Measurements from ENCODE around the gene WDFY4.

WDFY4 gene

DNA sequence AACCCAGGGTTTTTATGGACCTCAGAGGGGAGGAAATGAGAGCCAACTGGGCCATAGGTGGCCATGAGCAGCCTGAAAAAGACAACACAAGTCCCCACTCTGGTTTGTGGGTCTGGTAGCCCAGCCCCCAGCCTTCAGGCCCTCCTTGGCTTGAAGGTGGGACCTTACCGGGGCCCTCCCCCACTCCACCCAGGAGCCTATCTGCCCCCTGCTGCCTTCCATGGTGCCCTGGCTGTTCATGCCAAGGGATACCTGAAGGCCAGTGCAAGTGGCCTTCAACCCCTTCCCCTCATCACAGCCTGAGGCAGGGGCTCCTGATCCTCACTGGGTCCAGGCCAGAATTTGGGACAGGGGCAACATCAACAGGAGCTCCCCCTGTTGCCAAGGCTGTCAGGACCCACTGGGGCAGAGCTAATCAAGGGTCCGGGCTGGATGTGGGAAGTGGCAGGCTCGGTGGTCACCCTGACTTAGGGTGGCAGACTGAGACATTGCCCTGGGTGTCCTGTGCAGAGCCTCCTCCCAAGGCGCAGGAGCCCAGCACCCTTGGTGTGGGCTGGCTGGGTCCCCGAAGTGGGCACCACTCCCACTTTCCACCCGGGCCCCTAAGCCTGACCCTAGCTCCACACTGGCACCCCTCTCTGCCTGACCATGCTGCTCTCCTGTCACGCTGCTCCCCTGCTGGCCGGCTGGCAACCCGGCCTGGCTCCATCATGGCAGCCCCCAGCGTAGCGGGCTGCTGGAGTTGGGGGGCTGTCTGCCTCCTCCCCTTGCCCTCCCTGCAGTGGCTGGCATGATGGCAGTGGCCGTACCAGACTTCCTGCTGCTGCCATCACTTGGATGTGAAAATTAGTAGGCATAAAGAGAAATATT is 6.4 kb downstream of the WDFY4 start:
- no peak for DNase-seq (ENCODE audit: low read depth)

DNA sequence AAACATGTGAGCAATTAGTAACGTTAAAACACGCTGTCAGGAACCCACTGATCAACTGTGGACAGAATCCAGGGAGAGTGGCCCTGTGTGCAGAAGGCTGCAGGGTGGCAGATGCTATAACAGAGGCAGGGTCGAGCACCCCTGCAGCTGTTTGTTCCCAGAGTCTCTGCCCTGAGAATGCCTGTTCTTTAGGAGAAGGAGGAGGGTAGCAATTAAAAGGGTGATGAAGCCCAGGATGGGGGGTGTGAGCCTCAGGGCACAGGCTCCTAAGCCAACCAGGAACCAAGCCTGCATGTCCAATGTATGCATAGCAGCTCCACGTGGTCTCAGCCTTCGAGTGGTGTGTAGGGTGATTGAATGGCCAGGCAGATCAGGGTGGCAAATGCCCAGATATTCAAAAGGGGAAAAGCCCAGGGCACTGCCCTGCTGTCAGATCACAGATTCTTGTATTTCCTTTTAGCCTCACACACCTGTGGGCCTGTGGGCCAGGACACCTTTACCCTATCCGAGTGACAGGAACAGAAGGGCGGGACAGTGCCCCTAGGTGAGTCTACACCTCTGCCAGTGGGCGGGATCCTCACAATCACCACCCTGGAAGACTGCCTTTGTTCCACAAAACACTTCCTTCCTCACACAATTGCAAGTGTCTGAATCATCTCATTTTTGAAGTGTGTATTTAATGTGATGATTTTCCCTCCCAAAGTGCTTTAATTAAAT is 7.3 kb downstream of the WDFY4 start:
- DNase-seq (ENCODE audit: low read depth): no peak

DNA sequence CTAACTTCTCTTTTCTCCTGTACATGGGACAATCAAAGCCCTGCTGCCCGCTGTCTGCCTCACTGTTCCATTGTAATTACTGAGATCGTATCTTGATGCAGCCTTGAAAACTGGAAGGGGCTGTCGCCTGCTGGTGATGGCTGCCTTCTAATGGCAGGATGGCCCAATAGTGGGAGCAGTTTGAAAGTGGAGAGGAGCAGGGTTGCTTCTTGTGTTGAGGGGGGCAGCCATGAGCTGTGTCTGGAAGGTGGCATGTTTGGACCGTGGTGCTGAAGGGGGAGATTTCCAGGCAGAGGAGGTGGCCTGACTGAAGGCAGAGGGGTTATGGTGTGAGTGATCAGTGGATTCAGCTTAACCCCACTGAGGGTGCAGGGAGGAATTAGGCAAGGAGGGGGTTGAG is 8.1 kb downstream of the WDFY4 start:
- DNase-seq (ENCODE audit: low read depth): no peak

DNA sequence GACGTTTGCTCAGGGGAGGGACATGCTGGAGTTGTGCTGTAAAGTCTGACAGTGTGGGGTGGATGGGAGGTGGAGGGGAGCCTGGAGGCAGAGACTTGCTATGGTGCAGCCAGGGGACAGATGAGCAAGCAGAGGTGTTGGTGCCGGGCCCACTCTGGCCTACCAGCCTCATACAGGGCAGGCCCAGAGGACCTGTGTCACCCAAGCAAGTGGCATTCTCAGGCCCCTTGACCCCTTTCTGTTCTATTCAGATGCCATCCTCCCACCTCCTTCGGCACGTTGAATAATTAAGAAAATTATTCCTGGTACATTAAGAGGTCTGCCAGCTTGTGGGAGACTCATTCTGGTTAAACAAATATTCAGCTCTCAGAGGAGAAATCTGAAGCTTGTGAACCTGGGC is 8.5 kb downstream of the WDFY4 start:
- no peak for DNase-seq (ENCODE audit: low read depth)

DNA sequence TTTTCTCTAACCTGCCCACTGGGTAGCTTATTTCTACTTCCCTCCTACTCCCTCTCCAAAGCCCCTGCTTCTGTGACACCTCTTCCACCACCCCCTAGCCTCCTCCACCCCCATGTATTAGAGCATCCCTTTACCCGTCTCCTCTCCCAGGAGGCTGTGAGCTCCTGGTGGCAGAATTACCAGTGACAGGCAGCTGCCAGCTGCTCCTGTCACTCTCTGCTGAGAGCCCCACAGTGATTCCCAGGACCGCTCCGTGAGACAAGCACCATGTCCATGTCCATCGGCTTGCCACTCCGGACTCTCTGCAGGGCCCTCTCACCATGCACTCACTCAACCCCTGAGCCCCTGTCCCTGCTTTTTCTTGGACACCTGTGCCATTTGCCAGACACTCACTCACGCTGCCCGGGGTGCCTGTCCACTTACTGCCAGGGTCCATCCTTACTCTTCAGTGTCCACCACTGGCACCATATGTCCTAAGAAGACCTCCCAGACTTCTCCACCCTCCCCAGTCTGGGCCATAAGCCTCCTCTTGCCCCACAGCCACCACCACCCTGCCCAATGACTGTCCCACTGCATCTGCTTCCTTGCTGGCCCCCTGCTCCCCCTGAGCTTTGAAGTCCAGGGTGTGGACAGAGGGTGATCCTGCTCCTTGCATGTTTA is 9.8 kb downstream of the WDFY4 start:
- DNase-seq (ENCODE audit: low read depth): no peak

DNA sequence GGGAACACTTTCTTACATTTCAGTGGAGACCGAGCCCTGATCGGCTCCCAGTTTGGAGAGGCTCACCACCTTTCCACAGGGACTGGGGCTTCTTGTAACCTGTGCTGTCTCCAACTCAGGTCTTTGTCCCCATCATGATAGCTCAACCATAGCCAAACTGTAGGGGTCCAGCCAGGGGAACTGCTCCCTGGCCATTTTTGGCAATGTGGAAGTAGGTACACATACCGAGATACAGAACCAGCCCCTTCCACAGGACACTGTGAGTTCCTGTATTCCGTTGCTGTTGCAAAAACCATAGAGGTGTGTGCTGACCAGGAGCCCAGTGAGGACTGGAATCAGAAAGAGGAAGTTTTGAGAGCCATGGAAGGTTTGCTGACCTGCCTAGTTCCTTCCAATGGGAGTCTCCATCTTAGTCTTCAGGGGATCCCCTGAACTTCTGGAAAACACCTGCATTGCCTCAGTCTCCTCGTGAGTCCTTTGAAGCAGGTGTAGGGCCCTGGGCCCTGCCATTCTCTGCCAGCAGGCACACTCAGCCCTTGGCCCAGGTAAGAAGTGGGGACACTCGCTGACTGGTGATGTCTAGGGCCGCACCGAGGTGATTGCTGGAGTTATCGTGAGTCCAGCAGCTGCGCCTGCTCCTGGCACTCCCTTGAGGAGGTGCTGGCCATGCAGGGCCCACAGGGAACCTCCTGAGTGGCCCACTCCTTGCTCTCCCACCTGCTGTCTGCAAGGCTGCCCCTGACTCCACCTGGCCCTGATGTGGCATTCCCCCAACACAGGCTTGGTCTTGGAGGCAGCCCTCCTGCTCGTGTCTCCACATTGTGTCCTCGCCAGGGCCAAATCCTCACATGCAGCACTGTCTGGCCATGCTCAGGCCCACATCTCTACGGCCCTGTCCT is 11.2 kb downstream of the WDFY4 start:
- DNase-seq (ENCODE audit: low read depth): no peak

DNA sequence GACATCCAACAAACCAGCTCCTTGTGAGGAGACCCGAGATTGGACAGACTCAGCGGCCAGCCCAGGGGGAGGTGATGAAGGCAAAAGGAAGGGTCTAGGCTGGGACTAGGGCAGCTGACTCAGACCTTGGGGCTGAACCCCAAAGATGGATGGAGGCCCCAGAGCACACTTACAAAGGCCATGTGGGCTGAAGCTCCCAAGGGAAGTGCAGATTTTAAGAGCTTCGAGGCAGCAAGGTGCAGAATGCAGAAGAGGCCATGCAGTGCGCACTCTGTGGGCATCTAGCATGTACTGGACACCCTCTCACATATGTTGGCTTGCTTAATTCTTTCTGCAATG is 11.8 kb downstream of the WDFY4 start:
- DNase-seq (ENCODE audit: low read depth): no peak

DNA sequence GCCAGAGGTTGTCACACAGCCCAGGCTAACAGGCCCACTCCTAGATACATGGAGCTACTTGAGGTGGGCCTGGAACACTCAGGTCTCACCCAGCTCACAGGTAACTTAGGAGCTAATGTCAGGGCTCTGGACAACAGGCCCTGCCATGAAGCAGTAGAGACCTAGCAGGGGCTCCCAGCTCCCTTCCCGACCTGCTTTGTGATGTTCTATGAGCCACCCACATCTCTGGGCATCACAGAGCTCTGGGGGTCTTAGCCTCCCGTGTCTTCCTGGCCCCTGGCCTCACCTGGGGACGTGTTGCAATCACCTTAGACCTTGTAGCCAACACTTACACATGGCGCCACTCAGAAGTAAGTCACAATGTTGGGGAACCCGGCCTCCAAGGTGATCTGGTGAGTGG is 12.4 kb downstream of the WDFY4 start:
- no peak for DNase-seq (ENCODE audit: low read depth)

DNA sequence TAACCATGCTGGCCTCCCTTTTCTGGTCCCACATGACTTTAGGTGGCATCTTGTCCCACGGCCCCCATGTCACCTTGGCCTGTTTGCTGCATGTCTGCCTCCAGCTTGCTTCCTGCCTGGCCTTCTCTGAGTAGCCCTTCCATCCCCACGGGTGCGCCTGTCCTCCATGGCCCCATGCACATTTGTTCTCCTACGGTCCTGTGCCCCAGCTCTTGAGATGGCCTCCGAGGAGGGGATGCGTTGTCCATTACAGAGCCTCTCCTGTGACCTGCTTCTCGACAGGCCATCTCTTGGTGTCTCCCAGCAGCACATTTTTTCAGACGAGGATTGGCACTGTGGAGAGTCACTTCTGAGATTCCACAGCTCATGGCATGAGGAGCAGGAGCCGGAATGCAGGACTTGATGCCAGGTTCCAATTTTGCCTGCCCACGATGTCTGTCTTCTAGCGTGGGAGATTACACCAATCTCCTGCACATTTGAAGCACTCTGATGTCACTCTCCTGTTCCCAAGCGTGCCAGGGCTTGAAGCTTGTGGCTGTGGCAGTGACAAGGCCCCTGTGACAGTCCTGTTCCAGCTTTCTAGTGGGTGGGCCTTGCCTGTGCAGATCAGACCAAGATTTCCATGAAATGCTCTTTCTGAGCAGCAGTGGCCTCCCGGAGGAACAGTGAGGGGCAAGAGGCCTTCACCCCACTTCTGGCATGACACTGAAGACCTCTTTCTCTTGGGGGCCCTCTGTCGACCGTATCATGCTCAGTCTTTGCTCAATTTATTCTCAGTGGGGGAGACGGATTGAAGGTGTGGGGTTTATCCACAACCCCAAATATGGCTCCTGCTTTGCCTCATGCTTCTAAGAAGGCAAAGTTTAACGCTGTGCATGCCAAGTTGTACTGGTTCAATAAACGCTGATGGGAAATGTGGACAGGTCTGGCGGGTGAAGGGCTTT is 13.4 kb downstream of the WDFY4 start:
- DNase-seq (ENCODE audit: low read depth): no peak

DNA sequence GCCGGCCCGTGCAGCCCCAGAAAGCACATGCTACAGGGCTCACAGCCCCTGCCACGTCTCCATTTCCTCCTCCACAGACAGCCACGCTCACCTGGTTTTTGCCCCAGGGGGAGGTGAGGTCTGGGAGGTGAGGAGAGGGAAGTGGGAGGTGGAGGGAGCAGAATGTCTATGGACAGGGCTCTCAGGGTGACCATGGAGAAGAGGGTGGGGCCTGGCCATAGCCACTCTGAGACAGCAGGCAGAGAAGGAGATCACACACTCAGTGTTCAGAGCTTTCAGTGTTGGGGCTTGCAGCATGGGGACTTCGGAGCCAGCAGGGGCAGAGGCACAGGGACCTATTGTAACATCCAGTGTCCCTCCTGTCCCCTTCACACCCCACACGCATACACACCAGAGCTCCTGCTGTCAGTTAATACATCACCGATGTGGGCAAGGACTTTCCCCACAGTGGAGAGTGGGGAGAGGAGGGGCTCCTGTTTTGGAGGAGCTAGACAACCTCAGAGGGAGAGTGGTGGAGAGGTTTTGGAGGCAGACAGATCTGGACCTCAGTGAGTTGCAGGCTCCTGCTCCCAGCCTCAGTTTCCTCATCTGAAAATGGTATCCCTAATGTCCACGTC is 14.4 kb downstream of the WDFY4 start:
- DNase-seq (ENCODE audit: low read depth): no peak

DNA sequence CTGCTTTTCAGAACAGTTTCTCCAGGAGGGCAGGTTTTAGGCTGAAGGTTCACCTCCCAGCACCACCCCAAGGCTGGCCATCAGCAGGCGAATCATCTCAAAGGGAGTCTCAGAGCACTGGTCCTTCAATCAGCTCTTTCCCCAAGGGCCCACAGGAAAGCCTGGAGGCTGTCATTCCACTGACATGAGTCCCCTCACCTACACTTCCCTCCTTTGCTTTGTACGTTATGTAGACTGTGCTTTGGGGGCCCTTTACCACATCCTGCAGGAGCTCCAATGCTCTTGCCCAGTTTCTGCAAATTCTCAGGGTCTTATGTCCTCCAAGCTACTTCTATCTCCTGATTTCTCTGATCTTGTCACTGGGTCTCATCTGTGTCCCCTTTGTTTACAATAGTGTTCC is 15.4 kb downstream of the WDFY4 start:
- no peak for DNase-seq (ENCODE audit: low read depth)

DNA sequence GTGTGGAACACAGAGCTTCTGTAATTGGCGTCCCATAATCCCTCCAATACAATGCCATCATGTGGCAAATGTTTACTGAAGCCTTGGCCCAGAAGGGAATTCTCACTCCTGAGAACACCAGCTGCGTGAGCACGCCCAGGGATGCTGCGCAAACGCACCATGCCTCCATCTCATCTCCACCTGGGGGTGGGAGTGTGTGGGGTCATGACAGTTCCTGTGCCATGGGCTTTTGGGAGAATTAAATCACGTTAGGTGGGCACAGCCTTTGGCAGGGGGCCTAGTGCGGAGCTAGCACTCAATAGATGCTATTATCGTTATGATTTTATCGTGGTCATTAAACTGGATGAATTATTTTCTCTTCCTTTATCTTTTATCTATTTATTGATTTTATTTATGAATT is 15.8 kb downstream of the WDFY4 start:
- no peak for DNase-seq (ENCODE audit: low read depth)

DNA sequence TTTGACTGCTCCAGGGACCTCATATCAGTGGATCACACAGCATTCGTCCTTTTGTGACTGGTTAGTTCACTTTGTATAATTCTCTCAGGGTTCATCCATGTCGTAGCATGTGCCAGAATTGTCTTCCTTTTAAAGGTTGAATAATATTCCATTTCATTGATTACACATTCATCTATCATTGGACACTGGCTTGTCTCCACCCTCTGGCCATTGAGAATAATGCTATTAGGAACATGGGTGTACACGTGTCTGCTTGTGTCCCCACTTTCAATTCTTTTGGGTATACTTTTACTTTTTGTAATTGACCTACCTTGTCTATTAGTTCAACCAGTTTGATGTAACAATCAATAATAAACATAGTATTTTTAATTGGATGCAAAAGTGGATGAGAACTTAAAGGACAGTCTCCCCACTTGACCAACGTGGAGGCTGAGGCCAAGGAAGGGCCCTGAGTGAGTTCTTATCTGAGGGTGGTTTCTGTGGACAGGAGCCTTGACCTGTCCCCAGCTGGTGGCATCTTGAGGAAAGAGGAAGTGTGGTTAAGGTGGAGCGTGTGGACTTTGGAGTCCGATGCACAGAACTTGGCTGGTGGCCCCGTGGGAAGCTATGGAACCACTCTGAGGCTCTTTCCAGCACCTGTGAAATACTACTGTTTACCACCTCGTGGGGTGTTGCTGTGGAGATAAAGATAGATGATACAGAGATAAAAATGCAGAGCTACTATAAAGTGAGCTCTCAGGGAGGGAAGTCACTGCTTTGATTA is 16.6 kb downstream of the WDFY4 start:
- DNase-seq (ENCODE audit: low read depth): no peak

DNA sequence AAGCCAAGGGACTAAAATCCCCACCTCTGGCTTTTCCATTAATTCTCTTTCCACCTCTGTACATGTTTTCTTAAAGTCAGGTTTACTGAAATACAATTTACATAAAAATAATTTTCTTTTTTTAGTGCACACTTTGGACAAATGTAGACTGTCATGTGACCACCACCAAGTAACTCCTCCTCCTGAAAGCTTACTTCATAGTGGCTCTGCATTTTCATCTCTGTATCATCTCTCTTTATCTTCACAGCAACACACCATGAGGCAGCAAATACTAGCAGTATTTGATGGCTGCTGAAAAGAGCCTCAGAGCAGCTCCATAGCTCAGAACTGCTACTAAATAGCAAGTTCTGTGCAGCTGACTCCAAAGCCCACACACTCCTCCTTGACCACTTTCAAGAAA is 17.3 kb downstream of the WDFY4 start:
- no peak for DNase-seq (ENCODE audit: low read depth)

DNA sequence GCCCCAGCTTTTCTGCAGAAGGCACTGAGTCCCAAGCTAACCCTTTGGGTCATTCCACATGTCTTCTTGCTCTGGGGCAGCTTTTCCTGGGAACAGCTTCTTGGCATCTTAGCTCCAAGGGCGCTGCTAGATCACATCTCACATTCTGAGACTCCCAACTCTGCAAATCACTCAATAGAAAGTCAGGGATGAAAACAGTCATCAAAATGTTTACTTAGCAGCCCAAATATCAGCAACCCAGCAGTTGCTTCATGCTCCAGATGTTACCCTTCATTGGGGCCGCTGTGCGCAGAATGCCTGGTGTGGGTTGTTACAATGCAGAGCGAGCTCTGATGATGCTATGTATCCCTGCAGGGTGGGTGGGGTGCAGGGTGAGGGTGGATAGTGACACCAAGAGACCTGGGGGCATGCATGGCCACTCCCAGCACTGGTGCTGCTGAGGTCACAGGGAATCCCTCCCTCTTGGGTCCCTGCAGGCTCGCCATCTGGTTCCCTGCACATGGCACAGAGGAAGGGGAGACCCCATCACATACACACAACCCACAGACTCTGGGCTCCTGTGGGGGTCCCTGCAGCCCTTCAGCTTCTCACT is 19.0 kb downstream of the WDFY4 start:
- no peak for DNase-seq (ENCODE audit: low read depth)

DNA sequence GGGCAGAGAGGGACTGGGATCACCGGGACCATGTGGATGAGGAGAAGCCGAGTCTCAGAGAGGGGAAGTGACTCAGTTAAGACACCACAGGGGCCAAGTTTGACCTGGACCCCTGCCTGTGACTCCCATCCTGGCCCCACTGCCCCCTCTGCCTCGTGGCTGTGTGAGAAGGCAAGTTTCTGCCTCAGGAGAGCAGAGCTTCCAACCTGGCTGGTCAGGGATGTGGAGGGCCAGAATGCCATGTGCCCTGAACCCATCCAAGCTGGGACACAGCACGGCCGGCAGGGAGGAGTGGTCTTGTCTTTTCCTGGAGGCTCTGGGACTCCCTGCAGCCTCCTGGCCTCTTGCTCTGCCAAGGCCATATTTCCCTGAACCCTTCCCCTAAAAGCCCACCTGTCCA is 19.5 kb downstream of the WDFY4 start:
- DNase-seq (ENCODE audit: low read depth): no peak

DNA sequence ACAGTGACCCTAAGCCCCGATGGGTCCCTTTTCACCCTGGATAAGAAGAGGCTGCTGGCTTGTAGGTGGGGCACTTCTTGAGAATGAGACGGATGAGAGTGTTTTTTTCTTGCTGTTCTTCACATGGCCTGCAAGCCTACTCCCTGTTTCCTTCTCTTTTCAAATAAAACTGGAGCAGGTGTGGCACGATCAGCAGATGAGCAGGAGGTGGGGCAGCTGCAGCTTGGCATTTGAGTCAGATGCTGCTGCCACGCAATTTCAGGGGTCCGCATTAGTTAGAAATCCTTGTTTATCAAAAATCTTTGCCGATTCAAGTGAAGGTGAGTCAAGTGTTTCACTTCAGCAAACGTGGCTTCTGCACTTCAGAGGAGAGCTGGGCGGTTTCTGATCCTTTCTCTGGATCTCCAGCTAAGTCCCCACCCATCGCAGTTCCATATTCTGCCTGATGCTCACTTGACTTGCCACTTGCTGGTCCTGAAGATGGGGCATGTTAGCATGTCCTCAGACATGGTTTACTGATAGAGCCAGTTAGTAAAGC is 20.8 kb downstream of the WDFY4 start:
- no peak for DNase-seq (ENCODE audit: low read depth)

DNA sequence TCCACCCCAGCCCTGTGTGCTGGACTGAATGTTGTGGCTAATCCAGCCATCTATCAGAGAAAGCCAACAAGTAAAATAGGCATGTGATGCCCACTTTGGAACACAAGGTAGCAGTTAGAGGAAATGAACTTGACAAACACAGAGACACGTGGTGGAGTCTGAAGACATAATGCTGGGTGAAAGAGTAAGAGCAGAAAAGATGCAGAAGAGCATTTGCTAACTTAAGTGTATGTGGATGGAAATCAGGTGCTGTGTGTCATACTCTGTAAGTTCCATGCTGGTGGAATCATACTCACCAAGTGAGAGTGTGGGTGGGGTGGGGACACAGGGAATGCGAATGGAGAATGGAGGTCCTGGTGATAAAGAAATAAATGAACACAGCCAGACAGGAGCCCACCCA is 22.8 kb downstream of the WDFY4 start:
- DNase-seq (ENCODE audit: low read depth): no peak

DNA sequence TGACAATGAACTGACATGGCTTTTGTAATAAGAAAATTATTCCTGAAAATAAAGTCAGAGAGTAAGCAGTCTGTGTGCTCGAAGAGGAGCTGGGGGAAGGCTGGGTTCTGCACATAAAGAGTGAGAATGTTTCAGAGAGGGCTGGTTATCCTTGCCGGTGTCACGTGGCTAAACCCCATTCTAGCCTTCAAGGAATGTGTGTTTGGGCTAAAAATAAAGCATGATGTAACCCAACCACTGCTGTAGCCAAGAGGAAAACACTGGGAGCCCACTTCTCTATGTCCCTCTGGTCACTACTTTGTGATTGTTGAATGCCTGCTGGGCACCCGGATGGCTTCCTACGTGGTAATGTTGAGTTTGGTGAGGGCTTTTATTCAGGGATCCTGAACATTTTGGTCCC is 23.5 kb downstream of the WDFY4 start:
- no peak for DNase-seq (ENCODE audit: low read depth)
